Neuron (in vitro differentiated cells): Measurements from ENCODE around the gene NEDD8.

ENCODE experiments used
- H2AFZ ChIP-seq: one replicate; pipeline ENCODE4 v1.6.1; 2013; ENCODE audit warnings: low read depth, mild to moderate bottlenecking, inconsistent platforms, low read length, moderate library complexity
- H3K27me3 ChIP-seq: one replicate; pipeline ENCODE4 v1.6.1; 2013; ENCODE audit warnings: low read length; ENCODE audit not compliant: insufficient read depth
- H3K36me3 ChIP-seq: one replicate; pipeline ENCODE4 v1.6.1; 2013; ENCODE audit warnings: low read length; ENCODE audit not compliant: insufficient read depth
- H3K4me1 ChIP-seq: one replicate; pipeline ENCODE4 v1.6.1; 2013; ENCODE audit warnings: low read length; ENCODE audit not compliant: insufficient read depth
- H3K4me3 ChIP-seq: 2 replicates; pipeline ENCODE4 v1.5.1; 2013; ENCODE audit warnings: mild to moderate bottlenecking, low read length, moderate library complexity
- H3K9me3 ChIP-seq: one replicate; pipeline ENCODE4 v1.6.1; 2013; ENCODE audit warnings: low read length

NEDD8 gene

DNA sequence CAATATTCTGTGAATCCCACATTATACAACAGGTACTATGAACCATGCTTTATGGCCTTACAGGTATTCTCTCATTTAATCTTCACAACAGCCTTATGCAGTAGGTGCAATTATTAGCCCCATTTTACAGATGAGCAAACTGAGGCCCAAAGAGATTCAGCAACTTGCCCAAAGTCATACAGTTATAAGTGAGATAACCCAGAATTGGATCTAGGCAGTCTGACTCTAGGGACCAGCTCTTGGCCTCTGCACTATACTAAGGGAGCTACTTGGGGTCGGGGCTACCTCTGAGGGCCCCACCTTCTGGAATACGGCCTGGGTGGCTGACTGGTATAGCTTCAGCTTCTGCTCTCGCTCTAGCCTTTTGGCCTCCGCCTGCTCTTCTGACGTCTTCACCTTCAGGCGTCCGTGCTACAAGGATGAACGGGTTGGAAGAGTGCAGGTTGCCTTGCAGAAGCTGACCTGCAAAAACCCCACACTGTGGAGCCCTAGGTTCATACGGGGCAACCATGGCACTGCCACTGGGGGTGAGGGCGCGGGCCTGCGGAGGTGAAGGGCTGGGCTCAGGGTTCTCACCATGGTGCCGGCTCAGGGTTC is 38.5 kb upstream of the NEDD8 start:
- Histone ChIP-seq H3K9me3 (no peaks in the 10 kb centered on the region), H2AFZ (peak overlapping the region; percentile 80), H3K27me3 (no peaks in the 10 kb centered on the region), H3K4me3 (peak overlapping the region; percentile 88), H3K36me3 (peaks cover 11% of the 10 kb centered on the region), H3K4me1 (peaks cover 9% of the 10 kb centered on the region)

DNA sequence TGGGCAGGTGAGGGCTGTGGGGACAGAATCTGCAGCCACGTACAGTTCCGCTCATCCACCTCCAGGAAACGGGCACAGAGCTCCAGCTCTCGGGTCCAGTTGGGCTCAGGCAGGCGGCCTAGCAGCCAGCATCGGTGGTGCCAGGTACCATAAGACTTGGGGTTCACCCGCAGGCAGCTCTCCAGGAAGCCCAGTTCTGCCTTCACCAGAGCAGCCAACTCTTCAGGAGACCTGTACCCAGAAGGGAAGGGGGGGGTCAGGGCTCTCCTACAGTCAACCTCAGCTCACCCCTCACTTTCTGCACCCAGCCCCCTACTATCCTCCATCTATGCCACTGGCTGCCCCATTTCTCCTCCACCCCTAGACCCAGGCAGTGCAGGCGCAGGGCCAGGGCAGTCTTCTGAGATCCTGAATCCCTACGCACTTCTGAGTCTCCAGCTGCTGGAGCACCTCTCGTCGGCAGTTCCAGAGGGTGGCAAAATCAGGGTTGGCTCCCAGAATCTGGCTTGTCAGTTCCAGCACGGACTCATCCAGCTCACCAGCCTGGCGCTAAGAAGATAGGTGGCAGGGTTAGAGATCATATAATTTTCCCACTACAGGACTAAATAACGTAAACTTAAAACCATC is 37.9 kb upstream of the NEDD8 start:
- no peaks in the 10 kb centered on the region for H3K27me3 ChIP-seq
- H3K36me3 ChIP-seq: peaks cover 11% of the 10 kb centered on the region
- H3K4me3 ChIP-seq: no peak overlapping the region
- H3K4me1 ChIP-seq: peaks cover 9% of the 10 kb centered on the region
- H3K9me3 ChIP-seq: no peaks in the 10 kb centered on the region
- H2AFZ ChIP-seq: no peak overlapping the region

DNA sequence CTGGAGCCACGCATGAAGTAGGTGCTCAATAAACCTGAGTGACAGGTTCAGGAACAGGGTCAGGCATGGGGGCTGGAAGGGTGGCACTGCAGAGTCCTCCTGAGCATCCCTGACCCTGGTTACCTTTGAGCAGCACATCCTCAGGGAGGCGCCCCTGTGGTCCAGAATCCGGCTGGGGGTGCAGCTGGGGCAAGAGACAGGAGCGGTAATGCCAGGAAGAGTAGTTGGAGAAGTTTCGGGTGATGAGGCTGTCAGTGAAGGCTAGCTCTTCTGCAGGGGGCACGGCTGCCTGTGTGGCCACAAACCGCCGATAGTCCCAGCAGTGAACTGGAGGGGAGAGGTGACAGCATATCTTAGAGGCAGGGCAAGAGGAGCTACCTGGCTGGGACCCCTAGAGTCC is 37.2 kb upstream of the NEDD8 start:
- H3K4me3 ChIP-seq: no peak overlapping the region
- peaks cover 11% of the 10 kb centered on the region for H3K36me3 ChIP-seq
- H3K4me1 ChIP-seq: peaks cover 9% of the 10 kb centered on the region
- H3K27me3 ChIP-seq: no peaks in the 10 kb centered on the region
- H2AFZ ChIP-seq: no peak overlapping the region
- H3K9me3 ChIP-seq: no peaks in the 10 kb centered on the region

GRCh38 chr14:24268225-24268624 is 36.1 kb upstream of the NEDD8 start:
- Histone ChIP-seq H3K9me3 (no peaks in the 10 kb centered on the region), H3K4me3 (no peak overlapping the region), H2AFZ (no peak overlapping the region), H3K4me1 (peaks cover 9% of the 10 kb centered on the region), H3K36me3 (peaks cover 11% of the 10 kb centered on the region), H3K27me3 (no peaks in the 10 kb centered on the region)

GRCh38 chr14:24267516-24267915 is 35.3 kb upstream of the NEDD8 start:
- H3K27me3 ChIP-seq: no peaks in the 10 kb centered on the region
- peaks cover 9% of the 10 kb centered on the region for H3K4me1 ChIP-seq
- no peak overlapping the region for H3K4me3 ChIP-seq
- peaks cover 11% of the 10 kb centered on the region for H3K36me3 ChIP-seq
- H3K9me3 ChIP-seq: no peaks in the 10 kb centered on the region
- no peak overlapping the region for H2AFZ ChIP-seq

DNA sequence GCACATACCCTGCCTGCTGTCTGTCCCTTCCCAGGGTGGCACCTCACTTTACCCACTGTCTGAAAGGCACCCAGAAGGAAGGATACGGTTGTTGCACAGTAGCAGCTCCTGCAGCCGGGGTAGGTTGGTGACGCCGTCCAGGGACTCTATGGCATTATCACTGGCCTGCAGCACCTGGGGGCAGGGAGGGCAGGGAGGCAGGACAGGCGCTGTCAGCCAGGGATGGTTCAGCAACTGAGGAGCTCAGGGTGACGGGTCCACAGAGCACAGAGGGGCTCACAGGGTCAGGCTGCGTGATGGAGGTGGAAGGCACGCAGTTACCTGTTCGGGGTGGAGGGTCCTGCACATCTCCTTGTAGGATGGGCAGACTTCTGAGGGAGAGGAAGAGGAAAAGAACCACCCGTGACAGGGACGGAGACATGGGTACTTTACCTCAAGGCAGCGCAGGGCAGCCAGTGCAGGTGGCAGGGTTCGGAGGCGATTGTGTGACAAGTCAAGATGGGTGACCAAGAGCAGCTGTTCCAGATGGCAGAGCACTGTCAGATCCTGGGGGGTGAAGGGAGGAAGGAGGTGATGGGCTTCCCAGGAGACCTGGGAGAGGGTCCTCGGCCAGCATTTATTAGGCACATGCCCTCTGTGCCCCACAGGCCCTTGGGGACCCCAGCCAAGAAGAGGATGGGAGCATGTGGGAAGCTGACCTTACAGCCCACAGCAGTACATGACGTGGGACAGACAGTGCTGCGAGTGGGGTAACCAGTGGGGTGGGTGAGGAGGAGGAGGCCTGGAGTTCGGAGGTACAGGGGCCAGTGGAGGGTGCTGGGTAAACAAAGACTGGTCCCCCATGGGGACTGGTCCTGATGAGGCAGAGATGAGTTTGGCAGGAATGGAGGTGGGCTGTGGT is 34.4 kb upstream of the NEDD8 start:
- Histone ChIP-seq H3K9me3 (no peaks in the 10 kb centered on the region), H2AFZ (no peak overlapping the region), H3K4me3 (no peak overlapping the region), H3K4me1 (peaks cover 3% of the 10 kb centered on the region), H3K36me3 (peaks cover 11% of the 10 kb centered on the region), H3K27me3 (no peaks in the 10 kb centered on the region)

DNA sequence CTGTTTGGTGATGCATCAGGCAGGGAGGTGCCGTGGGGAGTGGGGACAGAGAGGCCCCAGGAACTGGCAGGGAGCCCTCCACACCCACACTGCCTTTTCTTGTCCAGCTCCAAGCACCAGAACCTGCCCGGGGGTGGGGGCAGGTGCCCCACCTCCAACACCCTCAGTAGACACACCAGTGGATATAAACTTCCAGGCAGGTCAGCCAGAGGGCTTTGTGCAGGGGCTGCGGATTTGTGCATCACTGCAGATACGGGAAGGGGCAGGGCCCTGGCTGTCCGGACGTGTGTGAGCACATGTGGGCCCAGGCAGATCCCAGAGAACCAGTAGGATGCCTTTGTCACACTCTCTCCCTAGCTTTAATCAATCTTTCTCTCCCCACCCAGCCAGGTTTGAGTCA is 32.1 kb upstream of the NEDD8 start:
- no peak overlapping the region for H3K4me3 ChIP-seq
- no peaks in the 10 kb centered on the region for H3K27me3 ChIP-seq
- H3K9me3 ChIP-seq: no peaks in the 10 kb centered on the region
- no peaks in the 10 kb centered on the region for H3K4me1 ChIP-seq
- H3K36me3 ChIP-seq: peaks cover 11% of the 10 kb centered on the region
- H2AFZ ChIP-seq: no peak overlapping the region

- Histone ChIP-seq H3K4me3 (no peak overlapping the region), H3K36me3 (peaks cover 11% of the 10 kb centered on the region), H3K4me1 (no peaks in the 10 kb centered on the region), H3K9me3 (no peaks in the 10 kb centered on the region), H2AFZ (no peak overlapping the region), H3K27me3 (no peaks in the 10 kb centered on the region)
Observed at GRCh38 chr14:24263848-24264247, 31.7 kb upstream of the NEDD8 start.

DNA sequence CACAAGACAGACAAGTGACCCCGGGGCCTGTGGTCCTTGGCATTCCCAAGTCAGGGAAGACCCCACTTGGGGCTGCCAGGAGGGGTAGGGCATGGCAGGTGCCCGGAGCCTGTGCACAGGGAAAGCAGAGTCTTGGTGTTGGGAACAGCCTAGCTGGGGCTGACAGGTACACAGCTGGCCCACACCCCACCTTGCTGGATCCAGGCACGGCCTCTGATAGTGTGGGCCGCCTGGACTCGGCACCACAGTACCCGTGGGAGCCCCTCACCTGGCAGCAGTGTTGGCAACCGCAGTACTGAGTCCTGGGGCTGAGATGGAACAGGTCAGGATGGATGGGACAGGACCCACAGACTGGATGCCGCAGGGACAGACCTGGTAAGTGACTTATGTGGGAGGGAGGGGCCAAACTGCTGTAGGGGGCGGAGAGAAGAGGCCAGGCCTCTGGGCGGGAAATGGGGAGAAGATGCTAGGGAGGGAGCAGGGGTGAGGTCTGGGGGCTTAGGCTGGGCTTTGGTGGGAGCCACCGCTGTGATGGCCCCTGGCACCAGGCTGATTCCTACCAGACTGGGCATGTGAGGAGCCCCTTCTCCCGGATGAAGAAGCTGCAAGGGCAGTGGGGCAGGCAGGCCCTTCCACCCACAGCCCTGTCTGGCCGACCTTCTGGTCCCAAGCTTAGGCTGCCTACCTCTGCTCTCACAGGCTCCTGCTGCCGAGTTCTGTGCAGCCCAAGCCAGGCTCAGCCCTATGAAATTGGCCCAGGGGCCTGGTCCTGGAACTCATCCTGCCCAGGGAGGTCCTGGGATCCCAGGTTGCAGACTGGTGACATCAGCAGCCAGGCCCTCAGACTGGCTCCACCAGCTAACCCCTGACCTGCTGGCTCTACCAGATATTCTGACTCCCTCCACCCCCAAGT is 30.9 kb upstream of the NEDD8 start, which contains the start of gene TGM1:
Gene TGM1, minus strand, starts transcription at position 357 of the 913 bp plus-strand sequence. CDS start 825 bp downstream, outside the sequence.
- Histone ChIP-seq H3K9me3 (no peaks in the 10 kb centered on the region), H3K4me1 (no peaks in the 10 kb centered on the region), H3K27me3 (no peaks in the 10 kb centered on the region), H3K36me3 (peaks cover 11% of the 10 kb centered on the region), H3K4me3 (no peak within 1 kb of the TSS), H2AFZ (no peak within 1 kb of the TSS)

DNA sequence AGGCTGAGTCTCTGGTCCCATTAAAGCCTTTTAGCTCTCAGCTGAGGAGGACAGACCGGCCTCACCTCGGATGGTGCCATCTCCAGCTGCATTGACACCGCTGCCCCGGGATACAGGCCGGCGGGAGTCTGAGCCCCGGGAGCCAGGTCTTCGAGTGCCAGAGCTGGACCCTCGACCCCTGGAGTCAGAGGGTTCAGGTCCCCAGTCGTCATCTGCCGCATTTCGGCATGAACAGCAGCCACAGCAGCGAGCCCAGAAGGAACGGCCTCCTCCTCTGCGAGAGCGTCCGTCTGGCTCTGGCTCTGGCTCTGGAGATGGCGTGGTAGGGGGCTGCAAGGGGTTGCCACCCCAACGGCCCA is 29.8 kb upstream of the NEDD8 start:
- Histone ChIP-seq H2AFZ (no peak overlapping the region), H3K4me3 (no peak overlapping the region), H3K27me3 (no peaks in the 10 kb centered on the region), H3K4me1 (no peaks in the 10 kb centered on the region), H3K36me3 (peaks cover 7% of the 10 kb centered on the region), H3K9me3 (no peaks in the 10 kb centered on the region)

GRCh38 chr14:24261256-24261968 is 29.2 kb upstream of the NEDD8 start:
- no peaks in the 10 kb centered on the region for H3K4me1 ChIP-seq
- H3K9me3 ChIP-seq: no peaks in the 10 kb centered on the region
- H3K4me3 ChIP-seq: no peak overlapping the region
- no peaks in the 10 kb centered on the region for H3K27me3 ChIP-seq
- H2AFZ ChIP-seq: no peak overlapping the region
- peaks cover 3% of the 10 kb centered on the region for H3K36me3 ChIP-seq

DNA sequence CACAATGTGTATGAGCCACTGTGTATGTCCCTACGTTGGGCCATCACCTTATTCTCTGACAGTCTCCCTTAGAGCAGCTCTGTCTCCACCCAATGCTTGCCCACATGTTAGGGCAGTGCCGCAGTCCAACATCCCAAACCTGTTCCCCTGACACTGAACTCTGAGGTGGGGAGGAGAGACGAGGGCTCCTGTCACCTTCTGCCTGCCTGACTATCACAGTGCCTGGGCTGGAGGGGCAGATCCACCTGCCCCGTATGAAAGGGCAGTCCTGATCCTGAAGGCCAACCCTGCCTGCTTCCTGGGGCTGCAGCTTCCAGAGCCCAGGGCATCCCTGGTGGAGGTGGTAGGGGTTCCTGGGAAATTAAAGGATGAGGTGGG is 28.6 kb upstream of the NEDD8 start:
- H3K27me3 ChIP-seq: no peaks in the 10 kb centered on the region
- H3K4me3 ChIP-seq: no peak overlapping the region
- no peaks in the 10 kb centered on the region for H3K4me1 ChIP-seq
- no peaks in the 10 kb centered on the region for H3K36me3 ChIP-seq
- H3K9me3 ChIP-seq: no peaks in the 10 kb centered on the region
- no peak overlapping the region for H2AFZ ChIP-seq
